ENCODE measurements around the gene SOX3. TPM values are rescaled to one million over a fixed set of nuclear protein-coding genes. Genes with fewer than 3 reads are reported as not detected.

Gene SOX3
- total and polyA plus RNA-seq, 4 donors, result not detected

GRCh38 chrX:140514554-140514953, 9.7 kb upstream of the SOX3 start:
- H3K9me3 ChIP-seq (ENCODE audit: control insufficient read depth in 4 of 4, low read length in 3 of 4), result no peaks in the 10 kb centered on the region
- no peak for DNase-seq (ENCODE audit: low spot score)
- no peak overlapping the region for H3K9ac ChIP-seq (ENCODE audit: low read depth in 1 of 2, low read length in 2 of 2)
- H3K4me1 ChIP-seq (ENCODE audit: control insufficient read depth in 4 of 4, insufficient read depth in 4 of 4, low read length in 3 of 4), result no peaks in the 10 kb centered on the region
- 82% methylated on average over 1 of the region's 1 CpG for WGBS
- TF ChIP-seq YY1 (IDR thresholded peaks at IDR 0.05), result no peak
- no peak for TF ChIP-seq SP1 (IDR thresholded peaks at IDR 0.05)
- TF ChIP-seq FOXA1 (IDR thresholded peaks at IDR 0.05), result no peak
- no peak for TF ChIP-seq NR2F2 (IDR thresholded peaks at IDR 0.05)
- TF ChIP-seq ATF3 (IDR thresholded peaks at IDR 0.05), result no peak
- no peak for TF ChIP-seq TAF1 (conservative IDR thresholded peaks at IDR 0.05)
- no peak for TF ChIP-seq RAD21 (IDR thresholded peaks at IDR 0.05)
- TF ChIP-seq REST (IDR thresholded peaks at IDR 0.05), result no peak
- no peak for TF ChIP-seq JUND (IDR thresholded peaks at IDR 0.05)
- no peak for TF ChIP-seq CTCF (IDR thresholded peaks at IDR 0.05; ENCODE audit: low read depth, low read length, missing input control)
- no peak for TF ChIP-seq GABPA (IDR thresholded peaks at IDR 0.05 in 1 of 2, conservative IDR thresholded peaks at IDR 0.05 in 1 of 2)
- no peak for TF ChIP-seq HNF4A (conservative IDR thresholded peaks at IDR 0.05)
- TF ChIP-seq MAX (IDR thresholded peaks at IDR 0.05), result no peak
- no peak for TF ChIP-seq EGR1 (IDR thresholded peaks at IDR 0.05; ENCODE audit: low read depth in 2 of 2)
- TF ChIP-seq HNF4G (IDR thresholded peaks at IDR 0.05), result no peak
- no peak for TF ChIP-seq RXRA (IDR thresholded peaks at IDR 0.05)
- no peak for TF ChIP-seq FOXA2 (IDR thresholded peaks at IDR 0.05)
- TF ChIP-seq ZBTB33 (IDR thresholded peaks at IDR 0.05), result no peak
- no peaks in the 10 kb centered on the region for H3K36me3 ChIP-seq (ENCODE audit: control insufficient read depth in 4 of 4, insufficient read depth in 3 of 4, low read depth in 1 of 4, low read length in 3 of 4)
- H3K4me3 ChIP-seq (ENCODE audit: low read depth in 1 of 3, low read length in 3 of 3), result no peak overlapping the region
- H3K27me3 ChIP-seq (ENCODE audit: control insufficient read depth in 4 of 4, insufficient read depth in 4 of 4, low read length in 3 of 4), result peaks cover 0 to 18% (median 0%) of the 10 kb centered on the region in 4 donors
- no peak overlapping the region for H3K27ac ChIP-seq (ENCODE audit: low read depth in 1 of 2, low read length in 2 of 2)
